GM19468 (cell line): Measurements from ENCODE around the gene TBL1XR1.

Experiments used
- ATAC-seq: cut with Tn5 transposase; IDR thresholded peaks from one replicate; pipeline ENCODE4 v1.9.1; 2021; ENCODE audit warnings: mild to moderate bottlenecking, moderate library complexity, moderate number of reproducible peaks; ENCODE audit not compliant: unreplicated experiment; ENCODE audit errors: extremely low read depth

The TBL1XR1 gene

DNA sequence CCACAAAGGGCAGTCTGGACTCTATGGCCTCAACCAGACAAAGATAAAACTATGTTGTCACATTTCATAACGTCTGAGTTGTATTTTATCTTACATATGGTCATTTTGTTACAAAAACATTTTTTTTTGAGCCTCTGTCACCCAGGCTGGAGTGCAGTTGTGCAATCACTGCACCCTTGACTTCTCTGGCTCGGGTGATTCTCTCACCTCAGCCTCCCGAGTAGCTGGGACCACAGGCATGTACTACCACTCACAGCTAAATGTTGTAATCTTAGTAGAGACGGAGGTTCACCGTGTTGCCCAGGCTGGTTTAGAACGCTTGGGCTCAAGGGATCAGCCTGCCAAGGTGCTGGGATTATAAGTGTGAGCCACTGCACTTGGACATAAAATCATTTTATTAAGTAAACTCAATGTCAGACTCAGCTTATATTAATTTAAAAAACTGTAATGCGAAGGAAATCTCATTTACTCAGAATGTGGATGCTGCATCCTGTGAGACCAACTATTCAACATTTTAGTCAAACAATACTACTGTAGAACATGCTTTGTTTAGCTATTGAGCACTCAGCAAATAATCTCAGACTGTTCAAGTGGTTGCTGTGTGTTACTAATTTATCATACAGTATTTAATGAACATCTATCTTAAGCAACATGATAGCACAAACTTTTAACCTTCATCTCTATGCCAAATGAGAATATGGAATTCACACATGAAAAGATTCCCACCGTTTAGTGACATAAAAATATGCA, 209.2 kb downstream of the TBL1XR1 start:
- no peak for ATAC-seq

GRCh38 chr3:176978441-176978840, 218.8 kb downstream of the TBL1XR1 start:
- no peak for ATAC-seq

GRCh38 chr3:176977331-176977730, 220.0 kb downstream of the TBL1XR1 start:
- ATAC-seq = no peak

GRCh38 chr3:176976586-176976985, 220.7 kb downstream of the TBL1XR1 start:
- ATAC-seq = no peak

DNA sequence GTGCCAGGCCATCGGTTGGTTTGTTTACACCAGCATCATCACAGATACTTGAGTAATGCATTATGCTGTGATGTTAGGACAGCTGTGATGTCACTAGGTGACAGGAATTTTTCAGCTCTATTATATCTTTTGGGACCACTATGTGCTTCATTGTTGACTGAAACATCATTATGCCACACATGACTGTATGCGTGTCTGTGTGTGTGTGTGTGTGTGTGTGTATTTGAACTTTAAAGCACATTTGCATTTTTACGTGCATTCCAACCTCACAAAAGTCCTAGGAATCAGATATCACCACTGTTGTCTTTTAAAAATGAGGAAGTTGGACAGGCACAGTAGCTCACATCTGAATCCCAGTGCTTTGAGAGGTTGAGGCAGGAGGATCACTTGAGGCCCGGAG, 223.0 kb downstream of the TBL1XR1 start:
- no peak for ATAC-seq

GRCh38 chr3:176971613-176972174, 225.6 kb downstream of the TBL1XR1 start:
- no peak for ATAC-seq

GRCh38 chr3:176970770-176971169, 226.5 kb downstream of the TBL1XR1 start:
- ATAC-seq = no peak

DNA sequence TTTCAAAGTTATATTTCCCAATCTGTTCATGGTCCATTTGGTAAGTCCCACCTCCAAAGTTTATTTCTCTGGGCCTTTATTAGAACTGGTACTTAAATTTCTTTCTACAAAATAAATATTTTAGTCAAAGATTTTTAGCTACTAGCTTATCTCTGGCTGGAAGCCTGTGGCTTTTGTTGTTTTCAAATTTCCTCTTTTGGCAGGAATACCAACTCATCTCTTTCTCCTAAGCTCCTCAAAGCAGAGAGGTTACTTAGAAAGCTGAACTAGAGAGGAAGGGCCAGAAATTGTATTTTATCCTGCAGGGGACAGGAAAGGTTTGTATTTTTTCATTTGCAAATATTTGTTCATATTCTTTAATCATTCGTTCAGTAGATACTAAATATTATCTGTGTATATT, 227.8 kb downstream of the TBL1XR1 start:
- no peak for ATAC-seq
